Hepatocyte (in vitro differentiated cells): ENCODE results near the gene TTC34.

Experiments used
- CTCF ChIP-seq: fragments of 200-600 bp; sonication (generic); IDR thresholded peaks from 2 replicates; pipeline ENCODE4 v1.5.1; 2016; ENCODE audit warnings: antibody characterized with exemption, mild to moderate bottlenecking; ENCODE audit not compliant: poor library complexity
- EZH2 ChIP-seq: fragments of 200-600 bp; sonication (generic); IDR thresholded peaks from 2 replicates; pipeline ENCODE4 v1.6.1; 2016; ENCODE audit warnings: antibody characterized with exemption, mild to moderate bottlenecking, borderline replicate concordance
- EZH2phosphoT487 ChIP-seq: fragments of 200-600 bp; sonication (generic); IDR thresholded peaks from one replicate; pipeline ENCODE4 v1.6.1; 2018; ENCODE audit warnings: antibody characterized with exemption, mild to moderate bottlenecking, low read depth, moderate library complexity; ENCODE audit not compliant: unreplicated experiment, severe bottlenecking

GRCh38 chr1:2819429-2819828 is 17.9 kb upstream of the TTC34 start:
- no peak for TF ChIP-seq CTCF
- TF ChIP-seq EZH2, result no peak
- TF ChIP-seq EZH2phosphoT487, result no peak
